Fibroblast of upper back skin (primary cell): ENCODE measurements around the gene PAX8.

Source experiments
- DNase-seq: peaks from one replicate; pipeline ENCODE4 v3.0.0-alpha.2; 2013

The PAX8 gene

DNA sequence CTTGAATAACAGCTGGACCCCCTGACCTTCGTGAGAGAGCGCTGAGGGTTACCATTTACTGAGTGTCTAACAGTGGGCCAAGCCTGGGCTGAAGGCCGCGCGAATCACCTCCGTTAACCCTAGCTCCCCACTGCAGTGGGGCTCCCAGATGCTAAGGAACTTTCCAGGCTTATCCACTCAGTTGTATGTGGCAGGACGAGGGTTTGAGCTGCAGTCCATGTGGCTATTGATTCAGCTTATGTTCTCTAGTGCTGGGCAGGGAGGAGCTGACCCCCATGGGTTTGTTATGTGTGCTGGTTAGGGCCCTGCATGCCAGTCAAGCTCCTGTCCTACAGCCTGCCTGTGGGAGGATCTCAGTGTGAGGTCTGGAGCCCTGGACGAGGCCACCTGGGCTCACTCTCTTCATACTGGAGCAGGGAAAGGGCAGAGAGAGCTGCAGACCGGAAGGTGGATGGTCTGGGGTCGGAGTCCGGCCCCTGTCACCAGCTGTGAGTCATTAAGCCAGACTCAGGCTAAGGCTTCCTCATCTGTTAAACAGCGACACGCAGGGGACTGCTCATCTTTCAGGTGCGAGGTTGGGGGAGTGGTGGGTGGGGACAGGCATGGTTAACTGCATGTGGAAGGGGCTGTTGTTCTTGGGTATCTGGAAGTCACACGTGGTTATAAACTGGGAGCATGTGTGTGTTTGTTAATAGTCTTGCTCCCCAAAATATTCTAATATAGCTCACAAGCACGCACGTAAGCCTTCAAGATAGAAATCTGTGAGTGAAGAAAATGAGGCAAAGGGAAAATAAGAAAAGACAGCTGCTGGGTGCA, 98.4 kb downstream of the PAX8 start:
- DNase-seq, result no peak

DNA sequence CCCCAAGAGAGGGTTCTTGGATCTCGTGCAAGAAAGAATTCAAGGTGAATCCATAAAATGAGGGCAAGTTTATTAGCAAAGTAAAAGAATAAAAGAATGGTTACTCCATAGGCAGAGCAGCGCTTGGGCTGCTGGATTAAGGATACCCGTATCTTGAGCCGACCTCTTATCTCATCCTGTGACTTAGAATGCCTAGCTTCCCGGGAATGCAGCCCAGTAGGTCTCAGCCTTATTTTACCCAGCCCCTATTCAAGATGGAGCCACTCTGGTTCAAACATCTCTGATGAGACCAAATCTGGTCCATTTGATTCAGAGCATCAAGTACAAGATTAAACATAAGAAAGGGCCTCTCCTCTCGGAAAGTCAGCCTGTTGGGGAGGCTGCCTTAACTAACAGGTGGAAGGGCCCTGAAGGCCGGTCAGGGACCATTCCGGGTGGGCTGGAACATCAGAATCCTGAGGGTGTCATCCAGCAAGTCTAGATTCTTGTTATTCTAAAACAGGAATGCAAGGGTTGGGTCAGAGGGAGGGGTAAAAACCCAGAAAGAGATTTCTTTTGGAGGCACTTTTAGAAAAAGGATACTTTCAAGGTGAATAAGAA, 99.2 kb downstream of the PAX8 start:
- DNase-seq, result no peak

DNA sequence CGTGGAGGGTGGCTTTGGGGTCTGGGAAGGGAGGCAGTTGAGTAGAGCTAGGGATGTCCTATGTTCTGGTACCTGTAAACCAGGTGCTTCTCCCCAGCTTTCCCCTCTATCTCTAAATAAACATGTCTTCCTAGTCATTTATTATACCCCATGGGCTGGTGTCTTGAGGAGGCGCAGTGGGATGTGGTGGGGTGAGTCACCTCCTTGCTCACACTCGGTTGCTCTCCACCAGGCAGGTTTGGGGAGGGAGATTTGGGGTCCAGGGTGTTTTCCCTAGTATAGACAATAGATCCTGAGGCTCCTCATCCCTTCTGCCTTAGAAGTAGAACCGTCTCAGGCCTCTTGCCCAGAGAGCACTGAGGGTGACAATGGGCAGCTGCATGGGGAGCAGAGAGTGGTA, 99.8 kb downstream of the PAX8 start:
- DNase-seq, result no peak

- DNase-seq, result no peak
These were observed 100.5 kb downstream of the PAX8 start for GRCh38 chr2:113178069-113178746.

DNA sequence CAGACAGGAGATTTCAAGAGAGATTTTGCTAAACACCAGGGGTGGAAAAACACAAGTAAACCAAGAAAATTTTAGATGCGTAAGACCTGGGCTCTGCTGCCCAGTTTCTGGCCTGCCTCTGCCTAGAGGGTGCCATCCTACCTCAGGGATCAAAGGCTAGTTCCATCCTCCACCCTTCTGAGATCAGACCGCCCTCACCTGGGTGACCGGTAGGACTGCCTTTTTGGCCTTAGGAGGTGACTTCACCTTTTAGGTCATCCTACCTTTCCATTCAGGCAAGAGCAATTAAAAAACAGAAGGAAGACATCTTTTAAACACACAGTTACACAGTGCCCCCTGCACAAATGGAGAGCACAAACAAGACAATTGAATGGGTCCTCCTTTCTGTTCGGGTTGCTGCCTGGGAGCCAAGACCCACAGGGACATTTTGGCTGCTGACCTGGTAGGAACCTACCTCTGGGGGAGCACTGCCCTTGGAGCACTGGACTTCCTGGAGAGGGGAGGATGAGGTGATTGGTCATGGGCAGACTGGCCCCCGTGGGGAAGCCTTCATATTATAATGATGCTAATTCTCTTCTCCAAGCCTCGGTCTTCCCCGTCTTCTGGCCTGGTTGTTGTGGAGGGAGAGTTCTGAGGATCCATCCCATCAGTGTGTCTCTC, 101.9 kb downstream of the PAX8 start:
- no peak for DNase-seq

GRCh38 chr2:113175736-113176695, 102.7 kb downstream of the PAX8 start:
- DNase-seq, result no peak

DNA sequence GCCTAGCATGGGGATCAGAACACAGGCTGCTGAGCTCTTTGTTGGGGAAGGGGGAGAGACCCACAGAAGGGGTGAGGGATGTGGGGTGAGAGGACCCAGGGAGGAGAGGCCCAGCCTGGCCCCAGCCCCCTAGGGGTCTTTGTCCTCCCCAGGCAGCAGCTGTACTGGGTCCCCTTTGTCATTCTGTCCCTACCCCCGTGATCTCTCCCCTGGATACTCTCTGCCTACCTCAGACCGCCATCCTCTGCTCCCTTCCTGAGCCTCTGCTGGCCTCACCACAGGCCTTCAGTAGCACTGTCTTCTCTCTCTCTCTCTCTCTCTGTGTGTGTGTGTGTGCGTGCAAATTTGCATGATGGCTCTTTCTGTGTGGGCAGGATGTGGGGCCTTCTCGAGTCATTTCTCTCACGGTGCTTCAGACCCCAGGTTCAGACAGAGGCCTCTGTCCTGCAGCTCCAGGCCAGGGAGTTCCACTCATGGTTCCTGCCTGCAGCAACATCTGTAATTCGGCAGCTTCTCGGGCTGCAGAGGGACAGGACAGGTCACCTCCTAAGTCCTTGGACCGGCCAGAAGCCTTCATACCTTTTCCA, 103.6 kb downstream of the PAX8 start:
- peak; percentile 5 for DNase-seq

DNA sequence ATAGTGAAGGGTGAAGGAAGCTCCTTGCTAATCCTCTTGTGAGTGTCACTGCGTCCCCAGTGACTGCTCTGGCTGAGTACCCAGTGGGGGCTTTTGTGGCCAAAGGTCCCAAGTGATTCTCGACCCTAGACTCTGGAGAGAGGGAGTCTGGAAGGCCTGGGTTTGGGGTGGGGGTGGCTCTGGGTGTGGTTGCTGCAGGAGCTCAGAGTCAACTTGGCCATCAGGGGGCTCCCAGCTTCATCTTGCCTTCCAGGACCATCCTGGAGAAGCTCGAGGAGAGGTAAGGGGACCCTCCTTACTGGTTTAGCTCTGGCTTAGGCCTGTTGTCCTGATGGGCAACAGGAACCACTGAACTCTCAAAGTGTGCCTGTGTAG, 104.4 kb downstream of the PAX8 start:
- no peak for DNase-seq

- DNase-seq, result no peak
These were observed 105.0 kb downstream of the PAX8 start, which contains the start of gene PSD4 for GRCh38 chr2:113173542-113174375. Gene PSD4, plus strand, starts transcription at chr2:113173971. Its CDS starts 8,486 bp downstream, at chr2:113182457.

GRCh38 chr2:113172721-113173541, 105.8 kb downstream of the PAX8 start:
- no peak for DNase-seq

GRCh38 chr2:113171334-113172075, 107.2 kb downstream of the PAX8 start:
- DNase-seq, result no peak

DNA sequence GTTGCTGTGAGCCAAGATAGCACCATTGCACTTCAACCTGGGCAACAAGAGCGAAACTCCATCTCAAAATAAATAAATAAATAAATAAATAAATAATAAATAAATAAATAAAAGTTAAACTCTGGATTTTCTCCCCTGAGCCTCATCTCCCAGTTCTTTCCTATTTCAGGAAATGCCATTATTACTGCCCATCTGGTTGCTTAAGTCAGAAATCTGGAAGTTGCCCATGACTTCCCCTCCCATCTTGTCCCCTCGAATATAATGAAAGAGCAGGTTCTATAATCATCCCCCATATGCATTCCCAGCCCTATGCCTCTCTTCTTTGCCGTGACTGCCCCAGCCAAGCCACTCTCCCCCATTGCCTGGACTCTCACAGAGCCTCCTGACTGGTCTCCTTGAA, 109.1 kb downstream of the PAX8 start:
- DNase-seq, result no peak

GRCh38 chr2:113169002-113169530, 109.7 kb downstream of the PAX8 start:
- DNase-seq, result no peak

GRCh38 chr2:113167962-113168340, 110.8 kb downstream of the PAX8 start:
- no peak for DNase-seq

GRCh38 chr2:113167115-113167932, 111.4 kb downstream of the PAX8 start:
- no peak for DNase-seq

- no peak for DNase-seq
These were observed 112.5 kb downstream of the PAX8 start for GRCh38 chr2:113166187-113166645.
